Measurements from ENCODE around the gene CELA1. TPM values are rescaled to one million over a fixed set of nuclear protein-coding genes. Genes with fewer than 3 reads are reported as not detected.

CELA1 gene
- polyA plus RNA-seq, 3 donors = 0.67 to 3.0 TPM; not detected in 1

DNA sequence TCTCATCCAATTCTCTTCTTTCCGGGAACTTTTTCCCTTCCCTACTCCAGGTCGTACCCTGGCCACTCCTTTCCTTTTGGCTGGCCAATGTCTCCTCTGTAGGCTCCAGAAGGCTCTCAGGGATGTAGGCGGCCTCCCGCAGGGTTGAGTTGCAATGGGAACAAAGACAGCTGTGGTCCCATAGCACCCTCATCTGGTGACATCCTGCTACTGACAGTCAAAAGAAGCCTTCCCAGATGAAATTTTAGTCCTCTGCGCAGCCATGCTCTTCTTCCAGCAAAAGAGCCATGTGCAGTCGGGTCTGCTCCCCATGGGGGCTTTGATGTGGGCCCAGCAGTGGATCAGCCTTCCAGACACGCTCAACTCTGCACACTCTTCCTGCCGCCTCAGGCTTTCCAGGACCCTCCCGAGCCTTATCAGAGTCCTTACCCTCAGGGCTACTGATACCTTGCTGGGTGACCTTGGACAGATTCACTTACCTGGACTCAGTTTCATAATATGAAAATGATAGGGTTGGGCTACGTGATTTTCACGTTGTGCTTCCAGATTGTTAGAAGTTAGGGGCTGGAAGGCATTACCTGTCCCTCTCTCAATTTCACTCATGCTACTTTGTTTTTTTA, 5.5 kb upstream of the CELA1 start:
- H4K20me1 ChIP-seq (ENCODE audit: insufficient read depth, low read length) = no peaks in the 10 kb centered on the region
- no peaks in the 10 kb centered on the region for H3K79me2 ChIP-seq (ENCODE audit: insufficient read depth, low read length)
- TF ChIP-seq, protein P1, sequence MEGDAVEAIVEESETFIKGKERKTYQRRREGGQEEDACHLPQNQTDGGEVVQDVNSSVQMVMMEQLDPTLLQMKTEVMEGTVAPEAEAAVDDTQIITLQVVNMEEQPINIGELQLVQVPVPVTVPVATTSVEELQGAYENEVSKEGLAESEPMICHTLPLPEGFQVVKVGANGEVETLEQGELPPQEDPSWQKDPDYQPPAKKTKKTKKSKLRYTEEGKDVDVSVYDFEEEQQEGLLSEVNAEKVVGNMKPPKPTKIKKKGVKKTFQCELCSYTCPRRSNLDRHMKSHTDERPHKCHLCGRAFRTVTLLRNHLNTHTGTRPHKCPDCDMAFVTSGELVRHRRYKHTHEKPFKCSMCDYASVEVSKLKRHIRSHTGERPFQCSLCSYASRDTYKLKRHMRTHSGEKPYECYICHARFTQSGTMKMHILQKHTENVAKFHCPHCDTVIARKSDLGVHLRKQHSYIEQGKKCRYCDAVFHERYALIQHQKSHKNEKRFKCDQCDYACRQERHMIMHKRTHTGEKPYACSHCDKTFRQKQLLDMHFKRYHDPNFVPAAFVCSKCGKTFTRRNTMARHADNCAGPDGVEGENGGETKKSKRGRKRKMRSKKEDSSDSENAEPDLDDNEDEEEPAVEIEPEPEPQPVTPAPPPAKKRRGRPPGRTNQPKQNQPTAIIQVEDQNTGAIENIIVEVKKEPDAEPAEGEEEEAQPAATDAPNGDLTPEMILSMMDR (IDR thresholded peaks at IDR 0.05) = peak; percentile 54
- no peak overlapping the region for H3K4me3 ChIP-seq (replicated peaks in 1 of 3; ENCODE audit: low read depth in 2 of 3, low read length in 3 of 3)
- H2AFZ ChIP-seq (ENCODE audit: insufficient read depth, low read depth, low read length, poor library complexity, severe bottlenecking) = no peak overlapping the region
- Mint-ChIP-seq H3K9me3 (peaks cover 0 to 1% (median 0%) of the 10 kb centered on the region in 7 donors), H3K4me1 (no peaks in the 10 kb centered on the region), H3K27ac (no peak overlapping the region), H3K36me3 (peaks cover 19 to 28% of the 10 kb centered on the region in 2 donors), H3K27me3 (ENCODE audit: low read depth in 3 of 3) (peaks cover 1 to 3% (median 3%) of the 10 kb centered on the region in 3 donors), H3K4me3 (no peak overlapping the region)
- H3K9ac ChIP-seq (ENCODE audit: insufficient read depth, low read length, poor library complexity, severe bottlenecking) = no peak overlapping the region
- intact Hi-C loops (cut with micrococcal nuclease) = loop anchor here in 1 of 2 donors (5.0 kb wide), 1 partner anchor 525 kb away; no protein-coding TSS in a partner anchor
- no peak overlapping the region for H3K4me2 ChIP-seq (replicated peaks; ENCODE audit: extremely low read depth, low read length, poor library complexity, severe bottlenecking)
- no peaks in the 10 kb centered on the region for H3K9me3 ChIP-seq (replicated peaks in 1 of 2; ENCODE audit: control insufficient read depth in 1 of 2, insufficient read depth in 1 of 2, low read length in 2 of 2)
- no peaks in the 10 kb centered on the region for H3K4me1 ChIP-seq (ENCODE audit: control insufficient read depth in 1 of 2, insufficient read depth in 2 of 2, low read length in 2 of 2)
- DNase-seq = peak; percentile 24 to 44 (median 27)
- H3K27me3 ChIP-seq (ENCODE audit: control insufficient read depth in 2 of 2, insufficient read depth in 2 of 2, low read length in 2 of 2) = no peaks in the 10 kb centered on the region
- no peak overlapping the region for H3K27ac ChIP-seq (ENCODE audit: low read depth in 1 of 2, low read length in 2 of 2)
- peaks cover 16 to 37% of the 10 kb centered on the region in 2 donors for H3K36me3 ChIP-seq (replicated peaks in 1 of 2; ENCODE audit: control insufficient read depth in 1 of 2, insufficient read depth in 2 of 2, low read length in 2 of 2)
- WGBS (ENCODE audit: insufficient coverage) = 56% methylated on average over 6 of the region's 11 CpGs

- no peak overlapping the region for H3K27ac ChIP-seq (ENCODE audit: low read depth in 1 of 2, low read length in 2 of 2)
- Mint-ChIP-seq H3K27me3 (ENCODE audit: low read depth in 3 of 3) (peaks cover 1 to 4% (median 3%) of the 10 kb centered on the region in 3 donors), H3K9me3 (peaks cover 0 to 1% (median 0%) of the 10 kb centered on the region in 7 donors), H3K36me3 (peaks cover 7 to 9% of the 10 kb centered on the region in 2 donors), H3K4me3 (no peak overlapping the region), H3K4me1 (peaks cover 8% of the 10 kb centered on the region), H3K27ac (no peak overlapping the region)
- intact Hi-C loops (cut with micrococcal nuclease) = loop anchor here (10.0 kb wide), 4 partner anchors 84 to 514 kb away; partner anchors contain the start of gene LETMD1 (in 1 of the 2)
- H3K79me2 ChIP-seq (ENCODE audit: insufficient read depth, low read length) = no peaks in the 10 kb centered on the region
- H3K9ac ChIP-seq (ENCODE audit: insufficient read depth, low read length, poor library complexity, severe bottlenecking) = no peak overlapping the region
- H3K4me3 ChIP-seq (replicated peaks in 1 of 3; ENCODE audit: low read depth in 2 of 3, low read length in 3 of 3) = no peak overlapping the region
- H3K36me3 ChIP-seq (replicated peaks in 1 of 2; ENCODE audit: control insufficient read depth in 1 of 2, insufficient read depth in 2 of 2, low read length in 2 of 2) = peaks cover 2 to 8% of the 10 kb centered on the region in 2 donors
- TF ChIP-seq, protein P1 (IDR thresholded peaks at IDR 0.05) = no peak
- H3K4me1 ChIP-seq (ENCODE audit: control insufficient read depth in 1 of 2, insufficient read depth in 2 of 2, low read length in 2 of 2) = no peaks in the 10 kb centered on the region
- no peaks in the 10 kb centered on the region for H3K27me3 ChIP-seq (ENCODE audit: control insufficient read depth in 2 of 2, insufficient read depth in 2 of 2, low read length in 2 of 2)
- no peak for DNase-seq
- H4K20me1 ChIP-seq (ENCODE audit: insufficient read depth, low read length) = no peaks in the 10 kb centered on the region
- H3K4me2 ChIP-seq (replicated peaks; ENCODE audit: extremely low read depth, low read length, poor library complexity, severe bottlenecking) = no peak overlapping the region
- 90% methylated on average over 3 of the region's 5 CpGs for WGBS (ENCODE audit: insufficient coverage)
- no peak overlapping the region for H2AFZ ChIP-seq (ENCODE audit: insufficient read depth, low read depth, low read length, poor library complexity, severe bottlenecking)
- no peaks in the 10 kb centered on the region for H3K9me3 ChIP-seq (replicated peaks in 1 of 2; ENCODE audit: control insufficient read depth in 1 of 2, insufficient read depth in 1 of 2, low read length in 2 of 2)
Observed at GRCh38 chr12:51349026-51349425, 2.5 kb upstream of the CELA1 start.

All from CD14-positive monocyte (primary cell).